Neural progenitor cell (in vitro differentiated cells): Measurements from ENCODE around the gene HSD17B14. TPM values are rescaled to one million over a fixed set of nuclear protein-coding genes. Genes with fewer than 3 reads are reported as not detected.

ENCODE experiments used
- DNase-seq: peaks from one replicate; pipeline ENCODE4 v3.0.0-alpha.2; 2016; ENCODE audit warnings: low spot score
- H2AFZ ChIP-seq: fragments of 200-600 bp; sonication (generic); replicated peaks from 2 replicates; pipeline ENCODE4 v1.6.1; 2016; ENCODE audit warnings: antibody characterized with exemption
- H3F3A ChIP-seq: fragments of 200-600 bp; sonication (generic); 2 replicates; pipeline ENCODE4 v1.6.1; 2016; ENCODE audit warnings: antibody characterized with exemption, low read depth
- H3K27ac ChIP-seq: fragments of 200-600 bp; sonication (generic); 2 replicates; pipeline ENCODE4 v1.5.1; 2016; ENCODE audit warnings: mild to moderate bottlenecking
- H3K27me3 ChIP-seq: fragments of 200-600 bp; sonication (generic); 2 replicates; pipeline ENCODE4 v1.6.1; 2016; ENCODE audit warnings: mild to moderate bottlenecking, moderate library complexity
- H3K36me3 ChIP-seq: fragments of 200-600 bp; sonication (generic); 2 replicates; pipeline ENCODE4 v1.5.1; 2016
- H3K4me1 ChIP-seq: fragments of 200-600 bp; sonication (generic); 2 replicates; pipeline ENCODE4 v1.6.1; 2016; ENCODE audit warnings: mixed run types
- H3K4me2 ChIP-seq: fragments of 200-600 bp; sonication (generic); 2 replicates; pipeline ENCODE4 v1.6.1; 2016
- H3K4me3 ChIP-seq: fragments of 200-600 bp; sonication (generic); 2 replicates; pipeline ENCODE4 v1.5.1; 2016
- H3K79me2 ChIP-seq: fragments of 200-600 bp; sonication (generic); 2 replicates; pipeline ENCODE4 v1.6.1; 2016; ENCODE audit warnings: low read depth
- H3K9ac ChIP-seq: fragments of 200-600 bp; sonication (generic); 2 replicates; pipeline ENCODE4 v1.6.1; 2016
- H3K9me3 ChIP-seq: fragments of 200-600 bp; sonication (generic); 2 replicates; pipeline ENCODE4 v1.5.1; 2016; ENCODE audit warnings: low read depth
- H4K20me1 ChIP-seq: fragments of 200-600 bp; sonication (generic); 2 replicates; pipeline ENCODE4 v1.6.1; 2016; ENCODE audit warnings: low read depth
- H3K27ac Mint-ChIP-seq: 3 replicates; pipeline ENCODE4 v1.8.0; 2021; ENCODE audit warnings: mixed read lengths
- H3K27me3 Mint-ChIP-seq: 2 replicates; pipeline ENCODE4 v1.8.0; 2022; ENCODE audit warnings: low read depth, mild to moderate bottlenecking, inconsistent platforms, moderate library complexity, mixed read lengths; ENCODE audit not compliant: insufficient read depth
- H3K36me3 Mint-ChIP-seq: 3 replicates; pipeline ENCODE4 v1.8.0; 2021; ENCODE audit warnings: mixed read lengths
- H3K4me1 Mint-ChIP-seq: 3 replicates; pipeline ENCODE4 v1.8.0; 2021; ENCODE audit warnings: mixed read lengths
- H3K4me3 Mint-ChIP-seq: 3 replicates; pipeline ENCODE4 v1.8.0; 2021; ENCODE audit warnings: mild to moderate bottlenecking, moderate library complexity, mixed read lengths
- H3K9me3 Mint-ChIP-seq: 3 replicates; pipeline ENCODE4 v1.8.0; 2020; ENCODE audit warnings: mixed read lengths
- CTCF ChIP-seq: fragments of 200-600 bp; sonication (generic); IDR thresholded peaks from 2 replicates; pipeline ENCODE4 v1.5.1; 2017; ENCODE audit warnings: antibody characterized with exemption, mild to moderate bottlenecking
- EZH2 ChIP-seq: fragments of 200-600 bp; sonication (generic); IDR thresholded peaks from 2 replicates; pipeline ENCODE4 v1.6.1; 2017; ENCODE audit warnings: antibody characterized with exemption, mild to moderate bottlenecking, moderate library complexity
- EZH2phosphoT487 ChIP-seq: fragments of 200-600 bp; sonication (generic); IDR thresholded peaks from 2 replicates; pipeline ENCODE4 v1.6.1; 2017; ENCODE audit warnings: antibody characterized with exemption
- total RNA-seq: library from RNA; depleted of rRNA; stranded (reverse); fragments of >200 nt; gene quantifications from 2 replicates; pipeline ENCODE4 v1.2.3, GENCODE V29; 2015; ENCODE audit warnings: low replicate concordance

HSD17B14 gene
- total RNA-seq, 1 donor from 2014 or later: 11.2 TPM

- H3K36me3 Mint-ChIP-seq: no peaks in the 10 kb centered on the region
- H3K4me1 Mint-ChIP-seq: peaks cover 50% of the 10 kb centered on the region
- no peaks in the 10 kb centered on the region for H3K27me3 ChIP-seq
- H3K36me3 ChIP-seq: no peaks in the 10 kb centered on the region
- H3K9me3 ChIP-seq: no peaks in the 10 kb centered on the region
- peak overlapping the region; percentile 0 for H3K27ac Mint-ChIP-seq
- no peak overlapping the region for H3K4me3 ChIP-seq
- no peak overlapping the region for H3K9ac ChIP-seq
- peaks cover 9% of the 10 kb centered on the region for H3K27me3 Mint-ChIP-seq
- peaks cover 49% of the 10 kb centered on the region for H3F3A ChIP-seq
- H3K9me3 Mint-ChIP-seq: no peaks in the 10 kb centered on the region
- H4K20me1 ChIP-seq: no peaks in the 10 kb centered on the region
- H3K27ac ChIP-seq: no peak overlapping the region
- no peak overlapping the region for H2AFZ ChIP-seq
- peaks cover 7% of the 10 kb centered on the region for H3K79me2 ChIP-seq
- H3K4me1 ChIP-seq: peaks cover 25% of the 10 kb centered on the region
- H3K4me3 Mint-ChIP-seq: peak overlapping the region; percentile 5
- H3K4me2 ChIP-seq: no peak overlapping the region
- TF ChIP-seq EZH2 (no peak), CTCF (peak; percentile 27), EZH2phosphoT487 (no peak)
- peak; percentile 60 for DNase-seq
These were observed 28.5 kb downstream of the HSD17B14 start for GRCh38 chr19:48807590-48808308.

- Histone ChIP-seq H3K4me2 (no peak overlapping the region), H3K79me2 (peaks cover 7% of the 10 kb centered on the region), H2AFZ (no peak overlapping the region), H3K9ac (no peak overlapping the region), H3K27ac (peak overlapping the region; percentile 31), H3F3A (peaks cover 41% of the 10 kb centered on the region), H3K27me3 (no peaks in the 10 kb centered on the region), H3K36me3 (no peaks in the 10 kb centered on the region), H4K20me1 (no peaks in the 10 kb centered on the region), H3K4me1 (peaks cover 22% of the 10 kb centered on the region), H3K9me3 (no peaks in the 10 kb centered on the region), H3K4me3 (no peak overlapping the region)
- peak; percentile 42 for DNase-seq
- Mint-ChIP-seq H3K9me3 (no peaks in the 10 kb centered on the region), H3K27ac (peak overlapping the region; percentile 95), H3K4me1 (peaks cover 44% of the 10 kb centered on the region), H3K4me3 (peak overlapping the region; percentile 67), H3K36me3 (no peaks in the 10 kb centered on the region), H3K27me3 (peaks cover 9% of the 10 kb centered on the region)
- TF ChIP-seq EZH2 (no peak), CTCF (no peak), EZH2phosphoT487 (no peak)
These were observed 29.3 kb downstream of the HSD17B14 start for GRCh38 chr19:48806818-48807589.

DNA sequence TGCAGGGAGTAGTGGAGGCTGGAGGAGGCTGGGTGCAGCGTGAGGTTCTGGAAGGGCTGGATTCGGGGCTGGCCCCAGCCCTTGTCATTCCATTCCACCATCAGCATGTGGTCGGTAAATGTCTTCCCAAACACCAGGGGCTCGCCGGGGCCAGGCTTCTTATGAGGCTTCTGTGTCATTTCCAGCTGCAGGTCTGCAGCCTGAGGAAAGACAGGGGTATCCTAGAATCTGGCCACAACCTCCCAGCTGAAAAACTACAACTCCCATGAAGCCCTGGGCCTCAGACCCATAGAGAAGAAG lies 29.8 kb downstream of the HSD17B14 start:
- Histone ChIP-seq H3K36me3 (no peaks in the 10 kb centered on the region), H3K4me1 (peaks cover 22% of the 10 kb centered on the region), H3K9me3 (no peaks in the 10 kb centered on the region), H3K4me3 (no peak overlapping the region), H4K20me1 (no peaks in the 10 kb centered on the region), H3K27ac (no peak overlapping the region), H3K4me2 (no peak overlapping the region), H3K9ac (no peak overlapping the region), H2AFZ (no peak overlapping the region), H3F3A (peaks cover 36% of the 10 kb centered on the region), H3K79me2 (peaks cover 7% of the 10 kb centered on the region), H3K27me3 (no peaks in the 10 kb centered on the region)
- TF ChIP-seq CTCF (no peak), EZH2phosphoT487 (no peak), EZH2 (no peak)
- DNase-seq: peak; percentile 84
- H3K9me3 Mint-ChIP-seq: no peaks in the 10 kb centered on the region
- peaks cover 43% of the 10 kb centered on the region for H3K4me1 Mint-ChIP-seq
- H3K4me3 Mint-ChIP-seq: peak overlapping the region; percentile 67
- H3K36me3 Mint-ChIP-seq: no peaks in the 10 kb centered on the region
- peaks cover 9% of the 10 kb centered on the region for H3K27me3 Mint-ChIP-seq
- peak overlapping the region; percentile 95 for H3K27ac Mint-ChIP-seq
